Uterus (tissue), 4 donors: ENCODE measurements around the gene PTPRD. TPM values are rescaled to one million over a fixed set of nuclear protein-coding genes. Genes with fewer than 3 reads are reported as not detected.

Source experiments
- DNase-seq, 2 donors: peaks; one replicate each; pipeline ENCODE4 v3.0.0-alpha.2; 2019 to 2020
- H3K27ac ChIP-seq, 2 donors: fragments of 200-600 bp; sonication (generic); 1 replicate in 1 of 2; 2 replicates in 1 of 2; pipeline ENCODE4 v1.5.1; 2016 to 2018
- H3K27me3 ChIP-seq, 2 donors: fragments of 200-600 bp; sonication (generic); one replicate each; pipeline ENCODE4 v1.5.1; 2018 to 2019; ENCODE audit warnings: control low read depth in 1 of 2
- H3K36me3 ChIP-seq, 2 donors: fragments of 200-600 bp; sonication (generic); one replicate each; pipeline ENCODE4 v1.5.1; 2019; ENCODE audit warnings: control low read depth in 1 of 2
- H3K4me1 ChIP-seq, 2 donors: fragments of 200-600 bp; sonication (generic); one replicate each; pipeline ENCODE4 v1.5.1; 2018 to 2019; ENCODE audit warnings: control low read depth in 1 of 2
- H3K4me3 ChIP-seq, 2 donors: fragments of 200-600 bp; sonication (generic); 1 replicate in 1 of 2; 2 replicates in 1 of 2; pipeline ENCODE4 v1.5.1; 2018 to 2019; ENCODE audit warnings: mild to moderate bottlenecking in 1 of 2
- H3K9me3 ChIP-seq, 2 donors: fragments of 200-600 bp; sonication (generic); one replicate each; pipeline ENCODE4 v1.5.1; 2019; ENCODE audit warnings: control low read depth in 1 of 2
- CTCF ChIP-seq, 4 experiments: fragments of 200-600 bp in 2 of 4; fragments of 450-650 bp in 2 of 4; sonication (generic) in 2 of 4; IDR thresholded peaks; one replicate each; pipeline ENCODE4 v1.5.1; 2016 to 2019; ENCODE audit warnings: antibody characterized with exemption in 4 of 4, mild to moderate bottlenecking in 2 of 4, moderate library complexity in 1 of 4
- POLR2A ChIP-seq, 2 donors: fragments of 450-650 bp; IDR thresholded peaks; one replicate each; pipeline ENCODE4 v1.6.1; 2016; ENCODE audit warnings: antibody characterized with exemption in 2 of 2, mild to moderate bottlenecking in 1 of 2, moderate library complexity in 1 of 2
- intact Hi-C: fragments of 100-400 bp; cut with DNase I; formaldehyde crosslinking; loops from one replicate; pipeline ENCODE4 v1.15.1; 2023; ENCODE audit warnings: low total_unique reads
- total RNA-seq, 4 donors: library from RNA; depleted of rRNA in 3 of 4; stranded (reverse); fragments of >200 nt in 3 of 4; gene quantifications; one replicate each; pipeline versions ENCODE4 v1.1.0 to v1.2.4, GENCODE V29; 2014 to 2023
- donor health status: DM: yes; HTN: yes; CAD: no.

PTPRD gene
- total RNA-seq, 4 donors from 2014 or later = 1.2 to 136 (median 26.4) TPM

- Histone ChIP-seq H3K27me3 (no peaks in the 10 kb centered on the region), H3K4me3 (no peak overlapping the region), H3K27ac (no peak overlapping the region), H3K36me3 (no peaks in the 10 kb centered on the region), H3K4me1 (no peaks in the 10 kb centered on the region), H3K9me3 (no peaks in the 10 kb centered on the region)
- intact Hi-C loops = no loop called here
- DNase-seq = no peak
- TF ChIP-seq POLR2A (IDR thresholded peaks at IDR 0.05) (no peak), CTCF (IDR thresholded peaks at IDR 0.05) (no peak)
Observed at GRCh38 chr9:10232352-10232930, 380.4 kb downstream of the PTPRD start.

- Histone ChIP-seq H3K4me3 (no peak overlapping the region), H3K9me3 (no peaks in the 10 kb centered on the region), H3K36me3 (no peaks in the 10 kb centered on the region), H3K27ac (no peak overlapping the region), H3K4me1 (no peaks in the 10 kb centered on the region), H3K27me3 (no peaks in the 10 kb centered on the region)
- TF ChIP-seq CTCF (IDR thresholded peaks at IDR 0.05) = no peak
- TF ChIP-seq POLR2A (IDR thresholded peaks at IDR 0.05) = no peak
- no peak for DNase-seq
- intact Hi-C loops = no loop called here
Observed at GRCh38 chr9:10230512-10230911, 382.3 kb downstream of the PTPRD start.

DNA sequence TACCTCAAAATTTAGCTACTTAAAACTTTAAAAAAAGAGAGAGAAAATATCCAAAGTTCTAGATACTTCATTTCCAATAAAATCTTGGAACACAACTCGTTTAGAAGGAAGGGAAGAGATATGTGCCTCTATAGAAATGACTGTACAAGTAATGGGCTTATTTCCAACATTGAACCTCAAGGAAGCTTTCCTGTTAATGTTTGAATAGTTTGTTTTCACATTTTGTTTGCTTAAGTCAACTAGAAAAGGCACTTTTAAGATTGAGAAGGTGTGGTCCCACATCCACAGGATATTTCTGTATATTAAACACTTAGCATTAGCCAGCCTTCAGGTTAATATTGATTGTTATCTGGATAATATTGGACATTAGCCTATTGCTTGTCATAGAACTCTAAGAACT lies 384.7 kb downstream of the PTPRD start:
- H3K4me1 ChIP-seq = no peaks in the 10 kb centered on the region
- H3K27ac ChIP-seq = no peak overlapping the region
- DNase-seq = no peak
- no peaks in the 10 kb centered on the region for H3K9me3 ChIP-seq
- no peaks in the 10 kb centered on the region for H3K36me3 ChIP-seq
- intact Hi-C loops = no loop called here
- no peak overlapping the region for H3K4me3 ChIP-seq
- no peaks in the 10 kb centered on the region for H3K27me3 ChIP-seq
- no peak for TF ChIP-seq CTCF (IDR thresholded peaks at IDR 0.05)
- no peak for TF ChIP-seq POLR2A (IDR thresholded peaks at IDR 0.05)

GRCh38 chr9:10226996-10227395 lies 385.8 kb downstream of the PTPRD start:
- DNase-seq = no peak
- no peak overlapping the region for H3K27ac ChIP-seq
- H3K36me3 ChIP-seq = no peaks in the 10 kb centered on the region
- TF ChIP-seq CTCF (IDR thresholded peaks at IDR 0.05) (no peak), POLR2A (IDR thresholded peaks at IDR 0.05) (no peak)
- H3K27me3 ChIP-seq = no peaks in the 10 kb centered on the region
- no peaks in the 10 kb centered on the region for H3K9me3 ChIP-seq
- intact Hi-C loops = no loop called here
- H3K4me1 ChIP-seq = no peaks in the 10 kb centered on the region
- no peak overlapping the region for H3K4me3 ChIP-seq

GRCh38 chr9:10212702-10213101 lies 400.1 kb downstream of the PTPRD start:
- intact Hi-C loops = no loop called here
- H3K9me3 ChIP-seq = no peaks in the 10 kb centered on the region
- TF ChIP-seq CTCF (IDR thresholded peaks at IDR 0.05) (no peak), POLR2A (IDR thresholded peaks at IDR 0.05) (no peak)

More at GRCh38 chr9:10212702-10213101, 400.1 kb downstream of the PTPRD start:
- DNase-seq = no peak
- no peaks in the 10 kb centered on the region for H3K4me1 ChIP-seq
- no peak overlapping the region for H3K4me3 ChIP-seq
- H3K36me3 ChIP-seq = no peaks in the 10 kb centered on the region
- H3K27ac ChIP-seq = no peak overlapping the region
- no peaks in the 10 kb centered on the region for H3K27me3 ChIP-seq
